Measurements from ENCODE around the gene EMP1. TPM values are rescaled to one million over a fixed set of nuclear protein-coding genes. Genes with fewer than 3 reads are reported as not detected.

The EMP1 gene
- total RNA-seq, 1 donor from 2014 or later, result 273 TPM

- peaks cover 3% of the 10 kb centered on the region for H3K4me1 Mint-ChIP-seq (ENCODE audit: unreplicated experiment)
- DNase-seq (ENCODE audit: low spot score), result no peak
- no peaks in the 10 kb centered on the region for H3K9me3 Mint-ChIP-seq (ENCODE audit: unreplicated experiment)
- no peak overlapping the region for H3K4me3 Mint-ChIP-seq (ENCODE audit: unreplicated experiment)
- TF ChIP-seq CTCF (IDR thresholded peaks at IDR 0.05; ENCODE audit: unreplicated experiment), result no peak
- H3K27me3 Mint-ChIP-seq (ENCODE audit: unreplicated experiment), result no peaks in the 10 kb centered on the region
- no peak overlapping the region for H3K27ac Mint-ChIP-seq (ENCODE audit: unreplicated experiment)
- H3K36me3 Mint-ChIP-seq (ENCODE audit: low read depth, unreplicated experiment), result no peaks in the 10 kb centered on the region
Observed at GRCh38 chr12:13156277-13156676, 40.2 kb upstream of the EMP1 start.

- Mint-ChIP-seq H3K9me3 (ENCODE audit: unreplicated experiment) (no peaks in the 10 kb centered on the region), H3K27me3 (ENCODE audit: unreplicated experiment) (no peaks in the 10 kb centered on the region), H3K36me3 (ENCODE audit: low read depth, unreplicated experiment) (no peaks in the 10 kb centered on the region), H3K4me1 (ENCODE audit: unreplicated experiment) (peaks cover 8% of the 10 kb centered on the region), H3K4me3 (ENCODE audit: unreplicated experiment) (no peak overlapping the region), H3K27ac (ENCODE audit: unreplicated experiment) (no peak overlapping the region)
- peak; percentile 71 for TF ChIP-seq CTCF (IDR thresholded peaks at IDR 0.05; ENCODE audit: unreplicated experiment)
- no peak for DNase-seq (ENCODE audit: low spot score)
Observed at GRCh38 chr12:13161172-13161571, 35.4 kb upstream of the EMP1 start.

GRCh38 chr12:13162904-13163303, 33.6 kb upstream of the EMP1 start:
- no peak overlapping the region for H3K4me3 Mint-ChIP-seq (ENCODE audit: unreplicated experiment)
- H3K36me3 Mint-ChIP-seq (ENCODE audit: low read depth, unreplicated experiment), result peaks cover 4% of the 10 kb centered on the region
- H3K4me1 Mint-ChIP-seq (ENCODE audit: unreplicated experiment), result peaks cover 18% of the 10 kb centered on the region
- H3K9me3 Mint-ChIP-seq (ENCODE audit: unreplicated experiment), result no peaks in the 10 kb centered on the region
- H3K27me3 Mint-ChIP-seq (ENCODE audit: unreplicated experiment), result no peaks in the 10 kb centered on the region
- no peak for DNase-seq (ENCODE audit: low spot score)
- H3K27ac Mint-ChIP-seq (ENCODE audit: unreplicated experiment), result no peak overlapping the region
- no peak for TF ChIP-seq CTCF (IDR thresholded peaks at IDR 0.05; ENCODE audit: unreplicated experiment)

- TF ChIP-seq CTCF (IDR thresholded peaks at IDR 0.05; ENCODE audit: unreplicated experiment), result no peak
- peaks cover 6% of the 10 kb centered on the region for H3K36me3 Mint-ChIP-seq (ENCODE audit: low read depth, unreplicated experiment)
- H3K27ac Mint-ChIP-seq (ENCODE audit: unreplicated experiment), result no peak overlapping the region
- no peak for DNase-seq (ENCODE audit: low spot score)
- H3K9me3 Mint-ChIP-seq (ENCODE audit: unreplicated experiment), result no peaks in the 10 kb centered on the region
- peaks cover 3% of the 10 kb centered on the region for H3K27me3 Mint-ChIP-seq (ENCODE audit: unreplicated experiment)
- no peak overlapping the region for H3K4me3 Mint-ChIP-seq (ENCODE audit: unreplicated experiment)
- H3K4me1 Mint-ChIP-seq (ENCODE audit: unreplicated experiment), result peaks cover 22% of the 10 kb centered on the region
Observed at GRCh38 chr12:13163868-13164635, 32.5 kb upstream of the EMP1 start.

GRCh38 chr12:13164921-13165616, 31.5 kb upstream of the EMP1 start:
- Mint-ChIP-seq H3K27me3 (ENCODE audit: unreplicated experiment) (peaks cover 3% of the 10 kb centered on the region), H3K27ac (ENCODE audit: unreplicated experiment) (no peak overlapping the region), H3K9me3 (ENCODE audit: unreplicated experiment) (no peaks in the 10 kb centered on the region), H3K4me3 (ENCODE audit: unreplicated experiment) (no peak overlapping the region), H3K36me3 (ENCODE audit: low read depth, unreplicated experiment) (peaks cover 6% of the 10 kb centered on the region), H3K4me1 (ENCODE audit: unreplicated experiment) (peaks cover 23% of the 10 kb centered on the region)
- no peak for DNase-seq (ENCODE audit: low spot score)
- no peak for TF ChIP-seq CTCF (IDR thresholded peaks at IDR 0.05; ENCODE audit: unreplicated experiment)
